Astrocyte (in vitro differentiated cells and primary cell): Measurements from ENCODE around the gene OR52A1. TPM values are rescaled to one million over a fixed set of nuclear protein-coding genes. Genes with fewer than 3 reads are reported as not detected.
A peak's percentile ranks its signal among the peaks of the same experiment; 100 is the strongest.

Experiments used
- DNase-seq: peaks from one replicate; pipeline ENCODE4 v3.0.0-alpha.2; 2010; ENCODE audit warnings: low read depth
- FAIRE-seq: peaks from 2 replicates; lab custom pipeline; 2011; peaks lifted over from hg19 to GRCh38; lab: Jason Lieb, UNC
- H2AFZ ChIP-seq: 2 replicates; pipeline ENCODE4 v1.6.0; 2012; ENCODE audit warnings: low read depth, low read length, inconsistent platforms
- H3K27ac ChIP-seq: 2 replicates; pipeline ENCODE4 v1.5.1; 2011; ENCODE audit warnings: low read depth, low read length, inconsistent platforms
- H3K27me3 ChIP-seq: 2 replicates; pipeline ENCODE4 v1.6.0; 2011; ENCODE audit warnings: low read length, inconsistent platforms; ENCODE audit not compliant: insufficient read depth
- H3K36me3 ChIP-seq: 2 replicates; pipeline ENCODE4 v1.5.1; 2011; ENCODE audit warnings: low read length, inconsistent platforms; ENCODE audit not compliant: insufficient read depth
- H3K4me1 ChIP-seq: 2 replicates; pipeline ENCODE4 v1.5.1; 2011; ENCODE audit warnings: low read length, inconsistent platforms; ENCODE audit not compliant: insufficient read depth
- H3K4me2 ChIP-seq: 2 replicates; pipeline ENCODE4 v1.6.0; 2012; ENCODE audit warnings: low read length, inconsistent platforms
- H3K4me3 ChIP-seq: 2 replicates; pipeline ENCODE4 v1.5.1; 2011; ENCODE audit warnings: low read depth, mild to moderate bottlenecking, low read length, inconsistent platforms; ENCODE audit not compliant: insufficient read depth
- H3K79me2 ChIP-seq: 2 replicates; pipeline ENCODE4 v1.6.0; 2012; ENCODE audit warnings: mild to moderate bottlenecking, low read length, inconsistent platforms; ENCODE audit not compliant: insufficient read depth
- H3K9ac ChIP-seq: 2 replicates; pipeline ENCODE4 v1.6.0; 2012; ENCODE audit warnings: mild to moderate bottlenecking, low read length, inconsistent platforms
- H3K9me3 ChIP-seq: 2 replicates; pipeline ENCODE4 v1.5.1; 2012; ENCODE audit warnings: low read depth, mild to moderate bottlenecking, low read length, inconsistent platforms; ENCODE audit not compliant: insufficient read depth
- H4K20me1 ChIP-seq: 2 replicates; pipeline ENCODE4 v1.6.0; 2012; ENCODE audit warnings: low read length, inconsistent platforms; ENCODE audit not compliant: insufficient read depth
- H3K27ac Mint-ChIP-seq: one replicate; pipeline ENCODE4 v1.8.0; 2021; ENCODE audit warnings: mild to moderate bottlenecking, mixed read lengths; ENCODE audit not compliant: unreplicated experiment
- H3K27me3 Mint-ChIP-seq: one replicate; pipeline ENCODE4 v1.8.0; 2021; ENCODE audit warnings: low read depth, mixed read lengths; ENCODE audit not compliant: unreplicated experiment
- H3K36me3 Mint-ChIP-seq: one replicate; pipeline ENCODE4 v1.8.0; 2021; ENCODE audit warnings: low read depth, mixed read lengths; ENCODE audit not compliant: unreplicated experiment
- H3K4me1 Mint-ChIP-seq: one replicate; pipeline ENCODE4 v1.8.0; 2021; ENCODE audit warnings: low read depth, mixed read lengths; ENCODE audit not compliant: unreplicated experiment
- H3K4me3 Mint-ChIP-seq: one replicate; pipeline ENCODE4 v1.8.0; 2021; ENCODE audit warnings: mild to moderate bottlenecking, moderate library complexity, mixed read lengths; ENCODE audit not compliant: unreplicated experiment
- H3K9me3 Mint-ChIP-seq: one replicate; pipeline ENCODE4 v1.8.0; 2021; ENCODE audit warnings: mild to moderate bottlenecking, mixed read lengths; ENCODE audit not compliant: unreplicated experiment
- EZH2 ChIP-seq: IDR thresholded peaks from 2 replicates; pipeline ENCODE4 v1.6.1; 2012; ENCODE audit warnings: mild to moderate bottlenecking, low read length, inconsistent platforms; ENCODE audit not compliant: insufficient read depth
- total RNA-seq: library from RNA; stranded (reverse); gene quantifications from 2 replicates; pipeline ENCODE4 v1.2.1, GENCODE V29; 2021
- TF ChIP-seq, protein P1 (sequence below): IDR thresholded peaks from 2 replicates; pipeline ENCODE4 v1.5.1; 2011; ENCODE audit warnings: low read depth, mild to moderate bottlenecking, inconsistent platforms, low read length, moderate library complexity; ENCODE audit not compliant: insufficient read depth

The OR52A1 gene
- total RNA-seq, 1 donor from 2014 or later = not detected

- H3K4me1 ChIP-seq = no peaks in the 10 kb centered on the region
- TF ChIP-seq, protein P1, sequence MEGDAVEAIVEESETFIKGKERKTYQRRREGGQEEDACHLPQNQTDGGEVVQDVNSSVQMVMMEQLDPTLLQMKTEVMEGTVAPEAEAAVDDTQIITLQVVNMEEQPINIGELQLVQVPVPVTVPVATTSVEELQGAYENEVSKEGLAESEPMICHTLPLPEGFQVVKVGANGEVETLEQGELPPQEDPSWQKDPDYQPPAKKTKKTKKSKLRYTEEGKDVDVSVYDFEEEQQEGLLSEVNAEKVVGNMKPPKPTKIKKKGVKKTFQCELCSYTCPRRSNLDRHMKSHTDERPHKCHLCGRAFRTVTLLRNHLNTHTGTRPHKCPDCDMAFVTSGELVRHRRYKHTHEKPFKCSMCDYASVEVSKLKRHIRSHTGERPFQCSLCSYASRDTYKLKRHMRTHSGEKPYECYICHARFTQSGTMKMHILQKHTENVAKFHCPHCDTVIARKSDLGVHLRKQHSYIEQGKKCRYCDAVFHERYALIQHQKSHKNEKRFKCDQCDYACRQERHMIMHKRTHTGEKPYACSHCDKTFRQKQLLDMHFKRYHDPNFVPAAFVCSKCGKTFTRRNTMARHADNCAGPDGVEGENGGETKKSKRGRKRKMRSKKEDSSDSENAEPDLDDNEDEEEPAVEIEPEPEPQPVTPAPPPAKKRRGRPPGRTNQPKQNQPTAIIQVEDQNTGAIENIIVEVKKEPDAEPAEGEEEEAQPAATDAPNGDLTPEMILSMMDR = no peak
- TF ChIP-seq EZH2 = no peak
- H3K27me3 ChIP-seq = no peaks in the 10 kb centered on the region
- H3K79me2 ChIP-seq = no peaks in the 10 kb centered on the region
- no peaks in the 10 kb centered on the region for H3K9me3 ChIP-seq
- no peaks in the 10 kb centered on the region for H3K36me3 ChIP-seq
- no peak overlapping the region for H3K27ac Mint-ChIP-seq
- no peak overlapping the region for H3K9ac ChIP-seq
- FAIRE-seq = peak; percentile 20
- no peak overlapping the region for H2AFZ ChIP-seq
- H3K4me3 Mint-ChIP-seq = no peak overlapping the region
- H3K36me3 Mint-ChIP-seq = no peaks in the 10 kb centered on the region
- H3K4me2 ChIP-seq = no peak overlapping the region
- H3K9me3 Mint-ChIP-seq = no peaks in the 10 kb centered on the region
- peaks cover 1% of the 10 kb centered on the region for H3K4me1 Mint-ChIP-seq
- no peak overlapping the region for H3K4me3 ChIP-seq
- no peaks in the 10 kb centered on the region for H3K27me3 Mint-ChIP-seq
- DNase-seq = no peak
- no peak overlapping the region for H3K27ac ChIP-seq
- no peaks in the 10 kb centered on the region for H4K20me1 ChIP-seq
Observed at GRCh38 chr11:5124891-5125620, 29.5 kb downstream of the OR52A1 start.

GRCh38 chr11:5123802-5124521 is 30.6 kb downstream of the OR52A1 start:
- no peaks in the 10 kb centered on the region for H4K20me1 ChIP-seq
- H3K79me2 ChIP-seq = no peaks in the 10 kb centered on the region
- H3K4me2 ChIP-seq = no peak overlapping the region
- H3K4me3 ChIP-seq = no peak overlapping the region
- FAIRE-seq (no peak), DNase-seq (peak; percentile 27)
- H3K4me1 ChIP-seq = no peaks in the 10 kb centered on the region
- Mint-ChIP-seq H3K27me3 (no peaks in the 10 kb centered on the region), H3K4me3 (no peak overlapping the region), H3K27ac (no peak overlapping the region), H3K36me3 (no peaks in the 10 kb centered on the region), H3K9me3 (no peaks in the 10 kb centered on the region), H3K4me1 (peaks cover 1% of the 10 kb centered on the region)
- TF ChIP-seq, protein P1 = peak; percentile 95
- TF ChIP-seq EZH2 = no peak
- no peak overlapping the region for H3K9ac ChIP-seq
- H3K36me3 ChIP-seq = no peaks in the 10 kb centered on the region
- H3K27ac ChIP-seq = no peak overlapping the region
- peak overlapping the region; percentile 39 for H2AFZ ChIP-seq
- no peaks in the 10 kb centered on the region for H3K9me3 ChIP-seq
- H3K27me3 ChIP-seq = no peaks in the 10 kb centered on the region
